GM21423 (cell line): Measurements from ENCODE around the gene RNFT2.

Experiments
- ATAC-seq: cut with Tn5 transposase; IDR thresholded peaks from one replicate; pipeline ENCODE4 v1.9.1; 2021; ENCODE audit warnings: mild to moderate bottlenecking, moderate library complexity; ENCODE audit not compliant: unreplicated experiment

RNFT2 gene

GRCh38 chr12:116737774-116738657, at the start of gene RNFT2, which contains the start of gene SPRING1:
Gene RNFT2, plus strand, starts transcription at chr12:116738315. Its CDS starts 2,183 bp downstream, at chr12:116740498.
Gene SPRING1, minus strand, starts transcription at chr12:116738069. Its CDS starts 169 bp downstream, at chr12:116737900.
- peak; percentile 97 for ATAC-seq

GRCh38 chr12:116689521-116689920, 48.6 kb upstream of the RNFT2 start:
- no peak for ATAC-seq

- ATAC-seq: no peak
Observed at GRCh38 chr12:116689979-116690744, 48.0 kb upstream of the RNFT2 start.

- ATAC-seq: no peak
Observed at GRCh38 chr12:116691205-116691604, 46.9 kb upstream of the RNFT2 start.

- no peak for ATAC-seq
Observed at GRCh38 chr12:116691636-116692035, 46.5 kb upstream of the RNFT2 start.

GRCh38 chr12:116692605-116693004, 45.5 kb upstream of the RNFT2 start:
- ATAC-seq: no peak

- ATAC-seq: no peak
Observed at GRCh38 chr12:116693286-116694227, 44.6 kb upstream of the RNFT2 start.

- ATAC-seq: no peak
Observed at GRCh38 chr12:116694653-116695463, 43.3 kb upstream of the RNFT2 start.

- ATAC-seq: no peak
Observed at GRCh38 chr12:116695464-116695725, 42.7 kb upstream of the RNFT2 start.

GRCh38 chr12:116697305-116697704, 40.8 kb upstream of the RNFT2 start:
- ATAC-seq: no peak

- ATAC-seq: no peak
Observed at GRCh38 chr12:116697716-116698115, 40.4 kb upstream of the RNFT2 start.

GRCh38 chr12:116698116-116698515, 40.0 kb upstream of the RNFT2 start:
- ATAC-seq: no peak

- ATAC-seq: no peak
Observed at GRCh38 chr12:116698554-116699075, 39.5 kb upstream of the RNFT2 start.

- no peak for ATAC-seq
Observed at GRCh38 chr12:116700066-116700465, 38.0 kb upstream of the RNFT2 start.

- no peak for ATAC-seq
Observed at GRCh38 chr12:116701432-116701831, 36.7 kb upstream of the RNFT2 start.

GRCh38 chr12:116703214-116703795, 34.8 kb upstream of the RNFT2 start:
- ATAC-seq: no peak

GRCh38 chr12:116707751-116708150, 30.4 kb upstream of the RNFT2 start:
- no peak for ATAC-seq

- ATAC-seq: no peak
Observed at GRCh38 chr12:116708826-116709756, 29.0 kb upstream of the RNFT2 start.
